GM13976 (cell line): ENCODE measurements around the gene GPR89A.
A peak's percentile ranks its signal among the peaks of the same experiment; 100 is the strongest.

ENCODE experiments used
- DNase-seq: peaks from one replicate; pipeline ENCODE4 v3.0.0; 2012; ENCODE audit warnings: low spot score
- CTCF ChIP-seq: IDR thresholded peaks from 2 replicates; pipeline ENCODE4 v1.5.1; 2012; ENCODE audit warnings: borderline replicate concordance, mild to moderate bottlenecking; ENCODE audit not compliant: insufficient read depth; ENCODE audit errors: extremely low read depth, missing control alignments, control extremely low read depth
- in situ Hi-C: fragments of 300-500 bp; cut with MboI; formaldehyde crosslinking; loops from one replicate; pipeline ENCODE4 v1.12.0; 2022; ENCODE audit warnings: low sequenced_read_pairs, mixed read lengths, inconsistent platforms; ENCODE audit not compliant: unreplicated experiment

The GPR89A gene

GRCh38 chr1:145705622-145706021 lies 97.8 kb downstream of the GPR89A start:
- no peak for DNase-seq
- in situ Hi-C loops, result no loop called here

GRCh38 chr1:145706086-145706664 lies 98.4 kb downstream of the GPR89A start:
- no peak for DNase-seq
- in situ Hi-C loops, result no loop called here
- TF ChIP-seq CTCF, result no peak

More at GRCh38 chr1:145705622-145706021, 97.8 kb downstream of the GPR89A start:
- TF ChIP-seq CTCF, result no peak

- in situ Hi-C loops, result no loop called here
- DNase-seq, result no peak
- TF ChIP-seq CTCF, result no peak
Measured at GRCh38 chr1:145707183-145707867, 99.5 kb downstream of the GPR89A start, which contains the start of gene PDZK1. Gene PDZK1 (minus strand): TSS chr1:145707368. CDS start chr1:145688021, 19,347 bp downstream.

- in situ Hi-C loops, result no loop called here
- peak; percentile 58 for DNase-seq
- TF ChIP-seq CTCF, result no peak
Measured at GRCh38 chr1:145708063-145708462, 100.3 kb downstream of the GPR89A start.

GRCh38 chr1:145710291-145711027 lies 102.7 kb downstream of the GPR89A start:
- in situ Hi-C loops, result no loop called here
- TF ChIP-seq CTCF, result no peak
- no peak for DNase-seq

- in situ Hi-C loops, result no loop called here
- no peak for TF ChIP-seq CTCF
- no peak for DNase-seq
Measured at GRCh38 chr1:145711213-145711651, 103.4 kb downstream of the GPR89A start.
